Upper lobe of right lung (tissue), 1 donor: ENCODE results near the gene SNAPC4. TPM values are rescaled to one million over a fixed set of nuclear protein-coding genes. Genes with fewer than 3 reads are reported as not detected.

ENCODE experiments used
- ATAC-seq: fragments of 200-7000 bp; cut with Tn5 transposase; one replicate; pipeline ENCODE4 v1.9.1; 2020; ENCODE audit warnings: mild to moderate bottlenecking, moderate library complexity
- DNase-seq: peaks from one replicate; pipeline ENCODE4 v3.0.0-alpha.2; 2020
- H3K27ac ChIP-seq: fragments of 200-600 bp; one replicate; pipeline ENCODE4 v1.8.0; 2022
- H3K27me3 ChIP-seq: fragments of 200-600 bp; one replicate; pipeline ENCODE4 v1.8.0; 2022; ENCODE audit warnings: mild to moderate bottlenecking
- H3K36me3 ChIP-seq: fragments of 200-600 bp; one replicate; pipeline ENCODE4 v1.8.0; 2022
- H3K4me1 ChIP-seq: fragments of 200-600 bp; one replicate; pipeline ENCODE4 v1.8.0; 2022
- H3K4me3 ChIP-seq: fragments of 200-600 bp; one replicate; pipeline ENCODE4 v1.8.0; 2022; ENCODE audit warnings: mild to moderate bottlenecking
- H3K9me3 ChIP-seq: fragments of 200-600 bp; one replicate; pipeline ENCODE4 v1.8.0; 2022
- intact Hi-C: fragments of 100-400 bp; cut with DNase I; formaldehyde crosslinking; loops from one replicate; pipeline ENCODE4 v1.11.0; 2022
- total RNA-seq: library from RNA; stranded (reverse); fragmentation: NEBNext Ultra II Directional; extraction: Animal tissue kit (Norgen Biotek cat#: 25700); gene quantifications from one replicate; pipeline ENCODE4 v1.2.1, GENCODE V29; 2021
- TF ChIP-seq, protein P1 (sequence below): fragments of 200-600 bp; IDR thresholded peaks from one replicate; pipeline ENCODE4 v1.8.0; 2022; ENCODE audit warnings: antibody characterized with exemption
- donor health status: DM: no; HTN: yes; CAD: no; lungs with severe emphysema.

SNAPC4 gene
- total RNA-seq, 1 donor from 2014 or later: 7.2 TPM

- intact Hi-C loops: no loop called here
- Histone ChIP-seq H3K27me3 (no peaks in the 10 kb centered on the region), H3K4me3 (no peak overlapping the region), H3K27ac (no peak overlapping the region), H3K9me3 (no peaks in the 10 kb centered on the region), H3K36me3 (peaks cover 40% of the 10 kb centered on the region), H3K4me1 (peaks cover 18% of the 10 kb centered on the region)
- no peak for ATAC-seq
- TF ChIP-seq, protein P1, sequence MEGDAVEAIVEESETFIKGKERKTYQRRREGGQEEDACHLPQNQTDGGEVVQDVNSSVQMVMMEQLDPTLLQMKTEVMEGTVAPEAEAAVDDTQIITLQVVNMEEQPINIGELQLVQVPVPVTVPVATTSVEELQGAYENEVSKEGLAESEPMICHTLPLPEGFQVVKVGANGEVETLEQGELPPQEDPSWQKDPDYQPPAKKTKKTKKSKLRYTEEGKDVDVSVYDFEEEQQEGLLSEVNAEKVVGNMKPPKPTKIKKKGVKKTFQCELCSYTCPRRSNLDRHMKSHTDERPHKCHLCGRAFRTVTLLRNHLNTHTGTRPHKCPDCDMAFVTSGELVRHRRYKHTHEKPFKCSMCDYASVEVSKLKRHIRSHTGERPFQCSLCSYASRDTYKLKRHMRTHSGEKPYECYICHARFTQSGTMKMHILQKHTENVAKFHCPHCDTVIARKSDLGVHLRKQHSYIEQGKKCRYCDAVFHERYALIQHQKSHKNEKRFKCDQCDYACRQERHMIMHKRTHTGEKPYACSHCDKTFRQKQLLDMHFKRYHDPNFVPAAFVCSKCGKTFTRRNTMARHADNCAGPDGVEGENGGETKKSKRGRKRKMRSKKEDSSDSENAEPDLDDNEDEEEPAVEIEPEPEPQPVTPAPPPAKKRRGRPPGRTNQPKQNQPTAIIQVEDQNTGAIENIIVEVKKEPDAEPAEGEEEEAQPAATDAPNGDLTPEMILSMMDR: no peak
- no peak for DNase-seq
These were observed 1.7 kb downstream of the SNAPC4 start for GRCh38 chr9:136398286-136398685.

- intact Hi-C loops: no loop called here
- H3K27me3 ChIP-seq: no peaks in the 10 kb centered on the region
- no peak overlapping the region for H3K27ac ChIP-seq
- ATAC-seq (no peak), DNase-seq (no peak)
- H3K4me1 ChIP-seq: peaks cover 18% of the 10 kb centered on the region
- no peak overlapping the region for H3K4me3 ChIP-seq
- TF ChIP-seq, protein P1: no peak
- H3K36me3 ChIP-seq: peaks cover 44% of the 10 kb centered on the region
- H3K9me3 ChIP-seq: no peaks in the 10 kb centered on the region
These were observed 2.3 kb downstream of the SNAPC4 start for GRCh38 chr9:136397643-136398042.

DNA sequence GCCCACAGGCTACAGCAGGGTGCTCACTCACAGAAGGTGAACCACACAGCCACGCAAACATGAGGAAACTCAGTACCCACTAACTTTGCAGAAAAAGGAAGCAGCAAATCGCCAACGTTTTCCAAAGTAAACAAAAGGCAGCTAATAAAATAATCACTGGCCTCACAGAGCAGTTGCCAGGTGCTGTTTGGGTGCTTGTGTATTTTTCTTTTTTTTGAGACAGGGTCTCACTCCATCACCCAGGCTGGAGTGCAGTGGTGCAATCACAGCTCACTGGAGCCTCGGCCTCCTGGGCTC is 3.8 kb downstream of the SNAPC4 start:
- TF ChIP-seq, protein P1: no peak
- no peaks in the 10 kb centered on the region for H3K9me3 ChIP-seq
- H3K36me3 ChIP-seq: peaks cover 50% of the 10 kb centered on the region
- DNase-seq: no peak
- ATAC-seq: no peak
- H3K4me1 ChIP-seq: peaks cover 18% of the 10 kb centered on the region
- no peaks in the 10 kb centered on the region for H3K27me3 ChIP-seq
- no peak overlapping the region for H3K4me3 ChIP-seq
- intact Hi-C loops: no loop called here
- no peak overlapping the region for H3K27ac ChIP-seq

DNA sequence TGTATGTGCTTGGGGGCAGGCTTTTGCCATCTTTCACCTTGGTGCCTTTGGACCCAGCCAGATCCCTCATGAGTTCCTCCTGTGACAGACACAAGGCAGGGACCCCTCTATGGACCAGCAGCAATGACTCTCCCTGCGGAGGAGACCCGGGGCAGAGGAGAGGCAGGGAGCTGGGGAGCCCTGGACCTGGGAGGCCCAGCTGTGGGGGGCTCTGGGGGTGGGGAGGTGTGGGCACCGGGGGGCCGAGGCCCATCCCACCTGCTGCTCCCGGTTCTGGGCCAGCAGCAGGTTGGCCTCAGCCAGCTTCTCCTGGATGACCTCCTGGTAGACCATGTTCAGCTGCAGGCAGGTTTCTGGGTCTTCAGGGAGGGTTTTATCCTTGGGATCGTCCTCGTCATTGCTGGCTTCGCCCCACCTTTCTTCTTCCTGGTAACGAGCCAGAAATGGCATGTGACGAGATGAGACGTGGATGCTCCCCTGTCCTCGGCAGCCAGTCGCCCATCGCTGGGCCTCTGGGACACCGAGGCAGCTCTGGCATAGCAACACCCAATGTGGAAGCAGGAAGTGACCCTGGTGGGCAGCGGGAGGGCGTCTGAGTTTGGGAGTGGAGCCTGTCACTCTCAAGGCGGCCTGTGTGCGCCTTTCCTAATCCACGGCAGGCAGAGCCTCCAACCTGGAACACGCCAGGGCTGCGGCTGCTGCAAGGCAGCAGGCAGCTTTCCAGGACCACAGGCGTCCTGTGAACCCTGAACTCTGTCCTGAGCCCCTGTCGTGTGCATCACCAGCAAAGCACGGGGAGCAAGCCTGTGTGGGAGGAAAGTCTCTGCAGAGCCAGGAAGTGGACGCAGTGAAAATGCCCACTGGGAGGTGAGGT is 4.4 kb downstream of the SNAPC4 start:
- Histone ChIP-seq H3K36me3 (peaks cover 50% of the 10 kb centered on the region), H3K4me1 (peaks cover 17% of the 10 kb centered on the region), H3K27ac (no peak overlapping the region), H3K27me3 (no peaks in the 10 kb centered on the region), H3K4me3 (no peak overlapping the region), H3K9me3 (no peaks in the 10 kb centered on the region)
- no peak for DNase-seq
- ATAC-seq: no peak
- TF ChIP-seq, protein P1: no peak
- intact Hi-C loops: no loop called here

DNA sequence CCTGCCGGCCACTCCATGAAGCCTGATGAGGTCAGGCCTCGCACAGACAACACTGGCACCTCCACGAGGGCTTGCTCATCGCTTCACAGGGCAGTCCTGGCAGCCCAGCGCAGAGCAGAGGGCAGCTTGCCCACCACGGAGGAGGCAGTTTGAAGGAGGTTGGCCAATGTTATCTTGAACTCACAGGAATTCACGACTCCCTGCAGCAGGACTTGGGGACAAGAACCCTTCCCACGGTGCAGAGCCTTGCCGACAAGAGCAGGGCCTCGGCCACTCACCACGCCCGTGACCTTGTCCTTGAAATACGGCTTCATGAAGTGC is 5.0 kb downstream of the SNAPC4 start:
- DNase-seq (no peak), ATAC-seq (no peak)
- no peak overlapping the region for H3K27ac ChIP-seq
- H3K9me3 ChIP-seq: no peaks in the 10 kb centered on the region
- H3K4me3 ChIP-seq: no peak overlapping the region
- intact Hi-C loops: no loop called here
- no peaks in the 10 kb centered on the region for H3K27me3 ChIP-seq
- H3K36me3 ChIP-seq: peaks cover 50% of the 10 kb centered on the region
- peaks cover 13% of the 10 kb centered on the region for H3K4me1 ChIP-seq
- TF ChIP-seq, protein P1: no peak
